GM19351 (cell line): Measurements from ENCODE around the gene LUC7L3.
"Not testable (repeated sequence)": the region's sequence is repeated elsewhere in the genome, so short reads cannot be mapped to it uniquely, and the experiment has no call there.

ENCODE experiments used
- ATAC-seq: cut with Tn5 transposase; IDR thresholded peaks from one replicate; pipeline ENCODE4 v1.9.1; 2021; ENCODE audit warnings: mild to moderate bottlenecking, moderate library complexity; ENCODE audit not compliant: unreplicated experiment

LUC7L3 gene

GRCh38 chr17:50779747-50780353 lies 60.4 kb downstream of the LUC7L3 start:
- no peak for ATAC-seq

DNA sequence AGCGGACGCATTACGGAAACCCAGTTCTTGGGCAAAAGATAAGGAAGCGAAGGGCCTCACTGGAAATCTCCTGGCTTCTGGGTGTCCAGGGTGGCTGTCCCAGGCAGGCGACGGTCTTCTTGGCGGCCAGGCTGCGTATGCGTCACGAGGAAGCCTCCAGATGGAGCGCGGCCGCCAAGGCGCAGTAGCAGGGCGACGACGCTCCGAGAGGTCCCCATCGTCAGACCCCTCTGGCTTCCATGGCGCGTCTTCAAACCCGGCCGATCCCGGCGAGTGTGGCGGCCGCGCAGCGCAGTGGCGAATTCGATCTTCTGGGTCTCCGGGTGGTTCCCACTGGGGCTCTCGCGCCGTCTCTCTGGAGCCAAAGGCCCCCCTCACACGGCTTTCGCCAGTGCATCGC lies 61.8 kb downstream of the LUC7L3 start:
- ATAC-seq: no peak

DNA sequence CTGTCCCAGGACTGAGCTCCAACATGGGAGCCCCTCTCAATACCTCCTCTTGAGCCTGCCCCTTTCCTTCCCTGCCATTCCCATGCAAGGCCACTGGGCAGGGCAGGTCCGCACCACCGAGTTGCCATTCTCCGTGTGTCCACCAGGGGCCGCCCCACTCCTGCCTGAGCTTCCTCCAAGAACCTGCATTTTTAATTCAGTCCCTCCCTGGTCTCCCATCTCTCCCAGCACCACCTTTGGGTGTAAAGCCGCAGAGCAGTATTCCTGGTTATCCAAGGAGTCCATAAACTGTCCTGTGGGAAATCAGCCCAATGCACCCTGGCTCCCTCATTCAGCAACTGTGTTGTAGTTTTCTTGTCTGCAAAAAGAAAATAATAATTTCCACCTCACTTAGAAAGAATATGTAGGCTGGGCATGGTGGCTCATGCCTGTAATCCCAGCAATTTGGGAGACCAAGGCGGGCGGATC lies 63.8 kb downstream of the LUC7L3 start:
- ATAC-seq: no peak

GRCh38 chr17:50783905-50784304 lies 64.5 kb downstream of the LUC7L3 start:
- ATAC-seq: no peak

DNA sequence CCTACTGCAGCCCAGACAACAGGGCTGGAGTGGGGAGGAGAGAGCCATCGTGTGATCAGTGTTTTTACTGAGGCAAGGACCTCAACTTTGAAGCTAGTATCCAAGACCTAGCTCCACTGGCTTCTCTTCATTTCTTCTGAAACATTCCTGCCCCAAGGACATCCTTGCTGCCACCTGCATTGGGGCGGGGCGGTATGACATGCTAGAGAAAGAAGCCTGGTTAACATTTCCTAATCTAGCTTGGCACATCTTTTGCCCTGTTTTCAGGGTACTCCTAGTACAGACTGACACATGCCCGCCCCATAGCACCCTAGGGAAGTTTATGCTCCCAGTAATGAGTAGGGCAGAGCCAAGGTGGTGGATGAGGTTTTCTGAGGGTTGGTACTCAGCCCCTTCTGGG lies 65.7 kb downstream of the LUC7L3 start:
- no peak for ATAC-seq

DNA sequence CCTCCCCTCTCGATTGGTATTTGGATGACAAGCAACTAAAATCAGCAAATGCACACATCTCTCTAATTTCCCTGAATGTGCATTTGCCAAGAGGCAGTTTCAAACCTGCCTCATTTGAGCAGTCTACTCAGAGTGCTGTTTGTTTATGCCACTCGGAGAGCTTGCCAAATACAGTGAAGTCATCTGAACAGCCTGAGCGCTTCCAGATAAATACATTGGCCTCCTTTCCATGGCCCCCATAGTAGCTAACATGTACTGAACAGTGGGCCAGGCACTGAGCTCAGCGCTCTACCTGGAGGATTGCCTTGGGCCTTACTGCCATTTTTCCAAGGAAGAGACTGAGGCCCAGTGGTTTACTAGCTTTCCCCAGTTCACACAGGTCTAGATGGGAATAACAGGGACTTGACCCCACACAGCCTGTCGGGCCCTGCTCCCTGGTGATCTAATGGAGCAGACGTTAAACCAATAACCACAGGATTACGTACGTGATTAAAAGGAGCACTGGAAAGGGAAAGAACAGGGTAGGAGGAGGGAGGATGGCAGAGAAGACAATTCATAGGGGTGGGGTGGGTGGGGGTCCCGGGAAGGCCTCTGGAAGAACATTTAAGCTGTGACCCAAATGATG lies 66.7 kb downstream of the LUC7L3 start:
- no peak for ATAC-seq

DNA sequence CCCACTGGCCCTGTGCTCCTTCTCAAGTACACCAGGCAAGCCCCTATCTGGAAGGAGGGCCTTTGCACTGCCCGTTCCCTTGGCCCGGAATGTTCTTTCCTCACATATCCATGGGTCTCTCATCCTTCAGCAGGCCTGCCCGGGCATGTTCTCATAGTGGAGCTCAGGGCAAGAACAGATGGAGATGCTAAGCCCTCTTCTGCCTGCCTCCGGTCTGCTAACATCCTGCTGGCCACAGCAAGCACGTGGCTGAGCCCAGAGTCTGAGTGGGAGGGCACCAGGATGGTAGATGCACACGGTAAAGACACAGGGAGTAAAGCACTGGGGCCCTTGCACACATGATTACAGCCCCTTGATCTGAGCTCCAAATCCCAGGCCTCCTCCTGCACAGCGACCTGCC lies 67.7 kb downstream of the LUC7L3 start:
- no peak for ATAC-seq

DNA sequence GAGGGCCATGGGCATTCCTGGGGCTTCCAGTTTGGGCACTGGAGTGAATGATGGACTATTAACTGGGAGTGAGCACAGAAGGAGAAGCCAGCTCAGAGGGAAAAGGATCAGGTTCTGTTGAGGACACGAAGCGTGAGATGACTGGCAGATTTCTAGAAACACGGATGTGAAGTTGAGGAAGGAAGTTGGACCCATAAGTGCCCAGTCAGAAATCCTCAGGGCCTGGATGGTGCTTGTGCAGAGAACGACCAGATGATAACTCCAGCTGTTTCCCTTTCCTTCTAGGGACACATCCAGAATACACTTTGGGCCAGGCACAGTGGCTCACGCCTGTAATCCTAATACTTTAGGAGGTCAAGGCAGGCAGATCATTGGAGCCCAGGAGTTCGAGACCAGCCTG lies 71.2 kb downstream of the LUC7L3 start:
- no peak for ATAC-seq

DNA sequence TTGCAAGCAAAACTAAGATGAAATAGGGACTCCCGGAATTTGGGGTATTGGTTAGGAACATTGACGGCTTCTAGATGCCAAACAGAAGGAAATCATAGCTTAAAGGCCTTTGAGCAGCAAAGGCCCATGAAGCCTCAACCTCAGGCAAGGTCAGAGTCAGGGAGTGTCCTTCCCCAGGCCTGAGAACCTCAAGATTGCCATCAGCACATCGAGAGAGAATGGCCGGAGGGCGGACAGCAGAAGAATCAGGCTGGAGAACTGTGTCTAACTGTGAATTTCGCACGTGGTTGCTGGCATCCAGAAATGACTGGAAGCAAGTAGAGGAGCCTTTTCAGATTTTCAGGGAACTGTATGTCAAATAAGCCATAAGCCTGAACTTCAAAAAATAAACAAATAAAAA lies 72.7 kb downstream of the LUC7L3 start:
- no peak for ATAC-seq

DNA sequence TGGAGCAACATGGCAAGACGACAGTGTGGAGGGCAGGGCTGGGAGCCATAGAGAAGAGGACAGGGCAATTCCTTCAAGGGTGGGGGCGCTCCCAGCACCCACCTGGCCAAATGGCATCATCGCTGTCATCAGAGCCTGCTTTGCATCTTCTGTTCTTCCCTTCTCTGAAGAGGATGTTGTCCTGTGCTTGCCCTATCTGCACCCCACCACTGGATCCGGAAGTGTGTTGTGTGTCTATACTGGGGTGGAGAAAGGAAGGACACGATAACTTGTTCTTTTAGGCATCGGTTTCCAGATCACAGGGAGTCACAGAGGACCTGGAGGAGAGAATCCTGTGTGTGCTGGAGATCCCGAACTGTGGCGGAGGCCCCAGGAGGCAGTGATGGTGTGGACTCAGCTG lies 73.6 kb downstream of the LUC7L3 start:
- no peak for ATAC-seq

DNA sequence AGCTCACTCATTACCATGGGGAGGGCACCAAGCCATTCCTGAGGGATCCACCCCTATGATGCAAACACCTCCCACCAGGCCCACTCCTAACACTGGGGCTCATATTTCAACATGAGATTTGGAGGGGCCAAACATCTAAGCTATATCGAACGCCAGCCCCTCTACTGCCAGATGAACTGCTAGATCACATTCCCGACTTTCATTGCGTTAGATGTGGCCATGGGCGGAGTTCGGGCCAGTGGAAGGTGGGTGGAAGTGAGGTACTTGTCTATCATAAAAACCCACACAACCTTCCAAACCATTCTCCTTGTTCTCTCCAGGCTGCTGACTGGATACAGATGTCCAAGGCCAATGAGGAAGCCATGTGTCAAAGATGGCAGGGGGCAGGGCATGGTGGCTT lies 75.0 kb downstream of the LUC7L3 start:
- ATAC-seq: no peak

- no peak for ATAC-seq
These were observed 77.9 kb downstream of the LUC7L3 start for GRCh38 chr17:50797135-50797810.

DNA sequence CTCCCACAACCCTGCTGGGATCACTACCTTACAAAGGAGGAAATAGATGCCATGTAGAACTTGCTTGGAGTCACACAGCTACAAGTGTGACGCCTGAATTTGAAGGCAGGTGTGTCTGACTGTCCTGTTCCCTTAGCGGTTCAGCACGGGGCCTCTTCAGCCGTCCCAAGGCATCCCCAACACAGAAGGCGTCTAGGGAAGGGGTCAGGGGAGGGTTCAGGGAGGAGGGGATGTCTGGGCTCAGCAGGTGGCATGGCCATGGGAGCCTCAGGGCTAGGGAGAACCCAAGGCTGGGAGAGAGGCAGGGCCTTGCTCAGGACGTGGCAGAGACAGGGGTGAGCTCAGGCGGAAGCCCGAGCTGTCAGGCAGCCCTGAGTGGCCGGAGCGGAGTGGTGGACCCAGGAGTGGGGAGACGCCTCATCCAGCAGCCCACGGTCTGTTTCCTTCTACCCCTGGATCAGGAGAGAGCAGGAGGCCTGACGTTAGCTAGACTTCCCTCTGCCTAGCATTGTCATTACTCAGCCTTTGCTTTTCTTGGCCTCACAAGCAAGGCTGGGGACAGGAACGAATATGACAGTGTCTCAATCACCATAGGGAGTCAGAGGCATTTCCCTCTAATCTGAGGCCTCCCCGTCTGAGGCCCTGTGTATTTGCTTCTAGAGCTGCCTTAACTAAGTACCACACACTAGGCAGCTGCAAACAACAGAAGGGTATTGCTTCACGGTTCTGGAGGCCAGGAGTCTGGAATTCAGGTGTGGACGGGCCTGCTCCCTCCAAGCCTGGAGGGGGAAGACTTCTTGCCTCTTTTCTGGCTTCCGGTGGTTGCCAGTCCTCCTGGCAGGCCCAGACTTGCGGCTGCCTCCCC lies 79.3 kb downstream of the LUC7L3 start:
- ATAC-seq: no peak

- ATAC-seq: no peak
These were observed 80.2 kb downstream of the LUC7L3 start for GRCh38 chr17:50799582-50799981.

GRCh38 chr17:50800196-50800700 lies 80.8 kb downstream of the LUC7L3 start:
- ATAC-seq: no peak

DNA sequence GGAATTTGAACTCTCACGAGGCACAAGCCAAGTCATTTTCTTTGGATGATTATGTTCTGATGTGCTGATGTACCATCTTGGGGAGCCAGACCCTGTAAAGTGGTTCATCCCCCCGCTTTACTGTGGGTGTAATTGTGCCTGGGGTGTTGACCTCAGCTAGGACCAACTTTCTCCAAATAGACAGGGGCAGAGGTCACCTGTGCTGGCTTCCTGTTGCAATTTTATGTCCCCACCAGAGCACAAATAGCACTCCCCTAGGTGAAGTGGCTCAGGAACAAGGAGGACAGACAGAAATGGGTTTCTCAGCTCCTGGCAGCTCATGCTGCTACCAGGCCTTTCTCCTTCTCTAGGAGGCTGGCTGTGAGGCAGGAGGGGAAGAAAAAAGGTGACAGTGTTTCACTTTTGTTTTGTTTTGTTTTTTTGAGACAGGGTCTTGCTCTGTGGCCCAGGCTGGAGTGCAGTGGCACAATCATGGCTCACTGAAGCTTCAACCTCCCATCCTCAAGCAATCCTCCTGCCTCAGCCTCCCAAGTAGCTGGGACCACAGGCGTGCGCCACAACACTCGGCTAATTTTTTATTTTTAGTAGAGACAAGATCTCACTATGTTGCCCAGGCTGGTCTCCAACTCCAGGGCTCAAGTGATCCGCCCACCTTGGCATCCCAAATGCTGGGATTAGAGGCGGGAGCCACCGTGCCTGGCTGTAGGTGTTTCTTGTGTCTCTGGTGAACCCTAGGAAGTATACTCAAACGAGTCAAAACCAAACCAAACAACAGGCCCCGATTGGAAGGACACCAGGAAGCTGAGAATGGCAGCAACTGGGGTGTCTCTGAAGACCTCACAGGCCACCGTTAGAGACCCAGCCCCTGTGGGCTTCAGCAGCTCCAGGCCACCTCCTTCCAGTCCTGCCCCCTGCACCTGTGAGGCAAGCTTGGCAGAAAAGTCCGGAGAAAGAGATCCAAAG lies 83.5 kb downstream of the LUC7L3 start:
- no peak for ATAC-seq

- no peak for ATAC-seq
These were observed 84.3 kb downstream of the LUC7L3 start for GRCh38 chr17:50803676-50804075.

GRCh38 chr17:50804749-50805475 lies 85.5 kb downstream of the LUC7L3 start:
- not testable (repeated sequence) for ATAC-seq

- ATAC-seq: no peak
These were observed 86.1 kb downstream of the LUC7L3 start for GRCh38 chr17:50805486-50805885.
